BLaER1 treated with 17β-estradiol and CSF1 and Interleukin-3, amounts not matched to agents 10 nM and 100 nM (cell line): Measurements from ENCODE around the gene SPRN.

Source experiments
- H3K27ac ChIP-seq, 11 experiments: shearing (Covaris generic); formaldehyde crosslinking; 2 replicates each; pipeline ENCODE4 v1.8.1; 2022
- H3K27me3 ChIP-seq, 11 experiments: shearing (Covaris generic); formaldehyde crosslinking; 2 replicates each; pipeline ENCODE4 v1.8.1; 2022
- H3K36me3 ChIP-seq, 11 experiments: shearing (Covaris generic); formaldehyde crosslinking; 2 replicates each; pipeline ENCODE4 v1.8.1; 2022
- H3K4me1 ChIP-seq, 10 experiments: shearing (Covaris generic); formaldehyde crosslinking; 2 replicates each; pipeline ENCODE4 v1.8.1; 2022
- H3K4me2 ChIP-seq, 11 experiments: shearing (Covaris generic); formaldehyde crosslinking; 2 replicates each; pipeline ENCODE4 v1.8.1; 2022
- H3K4me3 ChIP-seq, 10 experiments: shearing (Covaris generic); formaldehyde crosslinking; 2 replicates each; pipeline ENCODE4 v1.8.1; 2022
- H3K9ac ChIP-seq, 11 experiments: shearing (Covaris generic); formaldehyde crosslinking; 2 replicates each; pipeline ENCODE4 v1.8.1; 2022
- H3K9me3 ChIP-seq, 11 experiments: shearing (Covaris generic); formaldehyde crosslinking; replicated peaks in 1 of 11; 2 replicates each; pipeline ENCODE4 v1.8.1; 2022
- H4K20me1 ChIP-seq, 11 experiments: shearing (Covaris generic); formaldehyde crosslinking; 2 replicates each; pipeline ENCODE4 v1.8.1; 2022
- Cebpa-rat ChIP-seq, 11 experiments: shearing (Covaris generic); IDR thresholded peaks; 2 replicates each; pipeline ENCODE4 v1.8.1; 2022

The SPRN gene

DNA sequence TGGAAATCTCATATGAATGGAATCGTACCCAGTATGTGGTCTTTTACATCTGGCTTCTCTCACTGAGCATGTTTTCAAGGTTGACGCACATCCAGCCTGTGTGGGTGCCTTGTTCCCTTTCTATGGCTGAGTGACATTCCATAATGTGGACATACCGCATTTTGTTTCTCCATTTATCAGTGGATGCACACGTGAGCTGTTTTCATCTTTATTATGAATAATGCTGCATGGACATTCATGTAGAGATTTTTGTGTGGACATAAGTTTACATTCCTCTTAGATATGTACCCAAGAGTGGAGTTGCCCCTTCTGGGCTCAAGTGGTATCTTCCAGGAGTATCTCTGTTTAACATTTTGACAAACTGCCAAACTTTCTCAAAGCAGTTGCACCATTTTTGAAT lies 28.0 kb upstream of the SPRN start:
- Histone ChIP-seq H3K9me3 (peaks cover 18 to 26% (median 21%) of the 10 kb centered on the region in 11 experiments), H3K27ac (no peak overlapping the region), H3K9ac (no peak overlapping the region), H3K4me1 (peaks cover 0 to 10% (median 4%) of the 10 kb centered on the region in 10 experiments; a peak in 10 of 20 replicates), H4K20me1 (no peaks in the 10 kb centered on the region), H3K4me3 (no peak overlapping the region), H3K4me2 (no peak overlapping the region), H3K27me3 (no peaks in the 10 kb centered on the region), H3K36me3 (no peaks in the 10 kb centered on the region)
- no peak for TF ChIP-seq Cebpa-rat (IDR thresholded peaks at IDR 0.05)

DNA sequence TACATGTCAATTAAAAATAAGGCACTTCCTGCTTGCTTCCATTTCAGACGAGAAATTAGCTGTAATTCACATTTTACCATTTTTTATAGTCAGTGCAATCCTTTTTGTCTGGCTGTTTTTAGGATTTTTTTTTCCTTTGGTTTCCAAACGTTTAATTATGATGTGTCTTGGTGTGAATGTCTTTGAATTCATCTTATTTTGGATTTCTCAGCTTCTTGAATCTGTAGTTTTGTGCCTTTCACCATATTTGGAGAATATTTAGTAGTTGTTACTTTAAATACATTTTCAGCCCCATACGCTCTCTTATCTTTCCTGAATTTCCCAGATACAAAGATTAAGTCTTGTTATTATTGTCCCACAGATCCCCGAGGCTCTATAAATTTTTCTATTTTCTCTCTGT lies 26.9 kb upstream of the SPRN start:
- Histone ChIP-seq H3K4me2 (no peak overlapping the region), H3K9me3 (peaks cover 29 to 37% (median 32%) of the 10 kb centered on the region in 11 experiments), H3K36me3 (peaks cover 0 to 3% (median 0%) of the 10 kb centered on the region in 11 experiments; a peak in 1 of 22 replicates), H3K4me3 (no peak overlapping the region), H3K9ac (no peak overlapping the region), H3K27me3 (no peaks in the 10 kb centered on the region), H3K4me1 (peaks cover 0 to 10% (median 4%) of the 10 kb centered on the region in 10 experiments; a peak in 10 of 20 replicates), H4K20me1 (no peaks in the 10 kb centered on the region), H3K27ac (no peak overlapping the region)
- TF ChIP-seq Cebpa-rat (IDR thresholded peaks at IDR 0.05): no peak

- H4K20me1 ChIP-seq: no peaks in the 10 kb centered on the region
- H3K4me1 ChIP-seq: peaks cover 0 to 1% (median 0%) of the 10 kb centered on the region in 10 experiments; a peak in 2 of 20 replicates
- H3K9ac ChIP-seq: no peak overlapping the region
- no peak overlapping the region for H3K27ac ChIP-seq
- H3K9me3 ChIP-seq: peaks cover 50 to 60% (median 55%) of the 10 kb centered on the region in 11 experiments
- no peak for TF ChIP-seq Cebpa-rat (IDR thresholded peaks at IDR 0.05)
- H3K4me3 ChIP-seq: no peak overlapping the region; a peak in 1 of 20 replicates
- H3K4me2 ChIP-seq: no peak overlapping the region
- no peaks in the 10 kb centered on the region for H3K27me3 ChIP-seq
- H3K36me3 ChIP-seq: peaks cover 0 to 3% (median 0%) of the 10 kb centered on the region in 11 experiments; a peak in 1 of 22 replicates
These were observed 23.7 kb upstream of the SPRN start for GRCh38 chr10:133448120-133448519.

DNA sequence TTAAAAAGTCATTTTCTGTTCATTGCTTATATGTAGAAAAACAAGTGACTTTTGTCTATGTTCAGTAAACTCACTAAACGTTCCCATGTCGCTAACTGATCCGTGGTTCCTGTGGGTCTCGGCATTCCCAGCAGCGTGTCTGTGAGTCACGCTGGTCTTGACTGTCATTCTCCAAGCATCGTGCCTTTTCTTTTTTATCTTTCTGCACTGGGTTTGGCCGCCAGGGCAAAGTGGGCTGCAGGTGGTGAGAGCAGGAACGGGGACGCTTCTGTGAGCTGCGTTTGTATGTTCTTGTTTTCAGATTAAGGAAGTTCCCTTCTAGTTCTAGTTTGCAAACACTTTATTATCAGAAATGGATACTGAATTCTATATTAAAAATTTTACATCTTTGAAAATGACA lies 22.6 kb upstream of the SPRN start:
- Histone ChIP-seq H3K4me1 (peaks cover 8 to 13% (median 10%) of the 10 kb centered on the region in 10 experiments; a peak in 19 of 20 replicates), H3K9me3 (peaks cover 50 to 60% (median 55%) of the 10 kb centered on the region in 11 experiments), H3K9ac (no peak overlapping the region), H4K20me1 (0 out of 22 replicates have a peak, but pooled peaks cover 0 to 3% (median 0%) of the 10 kb centered on the region in 11 experiments), H3K36me3 (peaks cover 0 to 3% (median 0%) of the 10 kb centered on the region in 11 experiments; a peak in 1 of 22 replicates), H3K4me3 (no peak overlapping the region), H3K4me2 (no peak overlapping the region), H3K27ac (no peak overlapping the region), H3K27me3 (no peaks in the 10 kb centered on the region)
- no peak for TF ChIP-seq Cebpa-rat (IDR thresholded peaks at IDR 0.05)

GRCh38 chr10:133445751-133446708 lies 21.6 kb upstream of the SPRN start:
- Histone ChIP-seq H3K36me3 (peaks cover 0 to 3% (median 0%) of the 10 kb centered on the region in 11 experiments; a peak in 1 of 22 replicates), H3K4me1 (peaks cover 9 to 18% (median 13%) of the 10 kb centered on the region in 10 experiments; a peak in 19 of 20 replicates), H4K20me1 (peaks cover 0 to 4% (median 0%) of the 10 kb centered on the region in 11 experiments; a peak in 1 of 22 replicates), H3K4me2 (no peak overlapping the region), H3K9ac (no peak overlapping the region), H3K9me3 (peaks cover 50 to 60% (median 55%) of the 10 kb centered on the region in 11 experiments), H3K27me3 (no peaks in the 10 kb centered on the region), H3K4me3 (no peak overlapping the region), H3K27ac (no peak overlapping the region)
- TF ChIP-seq Cebpa-rat (IDR thresholded peaks at IDR 0.05): no peak

GRCh38 chr10:133445268-133445732 lies 20.9 kb upstream of the SPRN start:
- Histone ChIP-seq H3K4me1 (peaks cover 9 to 18% (median 13%) of the 10 kb centered on the region in 10 experiments; a peak in 19 of 20 replicates), H3K27ac (no peak overlapping the region), H3K27me3 (no peaks in the 10 kb centered on the region), H3K9me3 (peaks cover 50 to 60% (median 55%) of the 10 kb centered on the region in 11 experiments), H4K20me1 (peaks cover 0 to 4% (median 0%) of the 10 kb centered on the region in 11 experiments; a peak in 1 of 22 replicates), H3K36me3 (peaks cover 0 to 3% (median 0%) of the 10 kb centered on the region in 11 experiments; a peak in 1 of 22 replicates), H3K4me2 (no peak overlapping the region), H3K4me3 (no peak overlapping the region), H3K9ac (no peak overlapping the region)
- no peak for TF ChIP-seq Cebpa-rat (IDR thresholded peaks at IDR 0.05)

- no peak overlapping the region for H3K4me2 ChIP-seq
- H3K9me3 ChIP-seq: peaks cover 50 to 58% (median 54%) of the 10 kb centered on the region in 11 experiments
- H3K9ac ChIP-seq: no peak overlapping the region
- TF ChIP-seq Cebpa-rat (IDR thresholded peaks at IDR 0.05): no peak
- H4K20me1 ChIP-seq: peaks cover 0 to 4% (median 0%) of the 10 kb centered on the region in 11 experiments; a peak in 1 of 22 replicates
- H3K27me3 ChIP-seq: no peaks in the 10 kb centered on the region
- H3K4me3 ChIP-seq: no peak overlapping the region
- H3K36me3 ChIP-seq: peaks cover 0 to 3% (median 0%) of the 10 kb centered on the region in 11 experiments; a peak in 1 of 22 replicates
- H3K4me1 ChIP-seq: peaks cover 9 to 18% (median 13%) of the 10 kb centered on the region in 10 experiments; a peak in 19 of 20 replicates
- no peak overlapping the region for H3K27ac ChIP-seq
These were observed 20.2 kb upstream of the SPRN start for GRCh38 chr10:133444342-133445267.
